Keratinocyte (primary cell): ENCODE results near the gene TGM1.

Experiments
- EZH2 ChIP-seq: IDR thresholded peaks from one replicate; pipeline ENCODE4 v1.6.1; 2012; ENCODE audit warnings: inconsistent platforms, mild to moderate bottlenecking, low read length, moderate library complexity
- TF ChIP-seq, protein P1 (sequence below), 3 experiments: IDR thresholded peaks in 1 of 3; conservative IDR thresholded peaks in 1 of 3; optimal IDR thresholded peaks in 1 of 3; 2 replicates in 2 of 3; 3 replicates in 1 of 3; pipeline versions ENCODE3 to v1.5.1; 2011; ENCODE audit warnings: low read length in 3 of 3, mild to moderate bottlenecking in 3 of 3, moderate library complexity in 2 of 3, control low read depth in 1 of 3, inconsistent platforms in 1 of 3; ENCODE audit not compliant: insufficient read depth in 2 of 3; ENCODE audit errors: extremely low read depth in 1 of 3

GRCh38 chr14:24271134-24271833 lies 8.3 kb upstream of the TGM1 start, which contains the start of gene RABGGTA:
- TF ChIP-seq, protein P1, sequence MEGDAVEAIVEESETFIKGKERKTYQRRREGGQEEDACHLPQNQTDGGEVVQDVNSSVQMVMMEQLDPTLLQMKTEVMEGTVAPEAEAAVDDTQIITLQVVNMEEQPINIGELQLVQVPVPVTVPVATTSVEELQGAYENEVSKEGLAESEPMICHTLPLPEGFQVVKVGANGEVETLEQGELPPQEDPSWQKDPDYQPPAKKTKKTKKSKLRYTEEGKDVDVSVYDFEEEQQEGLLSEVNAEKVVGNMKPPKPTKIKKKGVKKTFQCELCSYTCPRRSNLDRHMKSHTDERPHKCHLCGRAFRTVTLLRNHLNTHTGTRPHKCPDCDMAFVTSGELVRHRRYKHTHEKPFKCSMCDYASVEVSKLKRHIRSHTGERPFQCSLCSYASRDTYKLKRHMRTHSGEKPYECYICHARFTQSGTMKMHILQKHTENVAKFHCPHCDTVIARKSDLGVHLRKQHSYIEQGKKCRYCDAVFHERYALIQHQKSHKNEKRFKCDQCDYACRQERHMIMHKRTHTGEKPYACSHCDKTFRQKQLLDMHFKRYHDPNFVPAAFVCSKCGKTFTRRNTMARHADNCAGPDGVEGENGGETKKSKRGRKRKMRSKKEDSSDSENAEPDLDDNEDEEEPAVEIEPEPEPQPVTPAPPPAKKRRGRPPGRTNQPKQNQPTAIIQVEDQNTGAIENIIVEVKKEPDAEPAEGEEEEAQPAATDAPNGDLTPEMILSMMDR (optimal IDR thresholded peaks at IDR 0.05 in 1 of 3, IDR thresholded peaks at IDR 0.05 in 1 of 3, conservative IDR thresholded peaks at IDR 0.05 in 1 of 3; ENCODE audit: extremely low read depth in 1 of 3, insufficient read depth in 2 of 3, low read length in 3 of 3), result peak in 2 of 3 experiments; percentile 64 to 84
- no peak for TF ChIP-seq EZH2
